HCT116 (cell line): Measurements from ENCODE around the gene AUTS2. TPM values are rescaled to one million over a fixed set of nuclear protein-coding genes. Genes with fewer than 3 reads are reported as not detected.

Experiments
- ATF3 ChIP-seq: IDR thresholded peaks from 2 replicates; pipeline ENCODE4 v1.6.1; 2012
- CBX3 ChIP-seq: IDR thresholded peaks from 2 replicates; pipeline ENCODE4 v1.6.1; 2012; ENCODE audit warnings: low read depth
- CEBPB ChIP-seq: IDR thresholded peaks from 2 replicates; pipeline ENCODE4 v1.6.1; 2012; ENCODE audit warnings: low read depth
- CTCF ChIP-seq, 3 experiments: fragments of 200-600 bp in 1 of 3; sonication (generic) in 1 of 3; IDR thresholded peaks in 2 of 3; conservative IDR thresholded peaks in 1 of 3; 2 replicates each; pipeline ENCODE4 v1.5.1; 2012 to 2017; ENCODE audit warnings: low read depth in 2 of 3, low read length in 2 of 3, antibody characterized with exemption in 1 of 3, borderline replicate concordance in 1 of 3, control low read depth in 1 of 3, mild to moderate bottlenecking in 1 of 3, mixed read lengths in 1 of 3, mixed run types in 1 of 3, moderate library complexity in 1 of 3; ENCODE audit not compliant: insufficient read depth in 1 of 3
- ELF1 ChIP-seq: IDR thresholded peaks from 2 replicates; pipeline ENCODE4 v1.6.1; 2012; ENCODE audit warnings: low read depth, borderline replicate concordance
- EZH2 ChIP-seq: fragments of 200-600 bp; sonication (generic); IDR thresholded peaks from 2 replicates; pipeline ENCODE4 v1.6.1; 2017; ENCODE audit warnings: antibody characterized with exemption, mixed run types
- REST ChIP-seq: IDR thresholded peaks from 2 replicates; pipeline ENCODE4 v1.6.1; 2012; ENCODE audit warnings: low read depth
- total RNA-seq: library from RNA; stranded (reverse); gene quantifications from one replicate; pipeline ENCODE4 v1.2.1, GENCODE V29; 2021; ENCODE audit not compliant: unreplicated experiment

AUTS2 gene
- total RNA-seq, 1 experiment from 2014 or later = 0.93 TPM

- TF ChIP-seq CTCF (IDR thresholded peaks at IDR 0.05 in 2 of 3, conservative IDR thresholded peaks at IDR 0.05 in 1 of 3; ENCODE audit: borderline replicate concordance in 1 of 3, insufficient read depth in 1 of 3, low read depth in 2 of 3, low read length in 2 of 3) (no peak), REST (no peak), CEBPB (no peak), ELF1 (no peak), EZH2 (no peak), ATF3 (no peak), CBX3 (no peak)
These were observed 499.9 kb downstream of the AUTS2 start (continued) for GRCh38 chr7:70098133-70098561.
